GM12865 (cell line): Measurements from ENCODE around the gene SOX13.

Experiments used
- DNase-seq: peaks from one replicate; pipeline ENCODE4 v3.0.0; 2010; ENCODE audit warnings: low read depth
- H3K4me3 ChIP-seq: 2 replicates; pipeline ENCODE4 v1.5.1; 2011; ENCODE audit warnings: mild to moderate bottlenecking, low read depth, low read length, control low read depth
- TF ChIP-seq, protein P1 (sequence below): IDR thresholded peaks from 2 replicates; pipeline ENCODE4 v1.5.1; 2011; ENCODE audit warnings: low read length, control low read depth, low read depth, inconsistent platforms; ENCODE audit not compliant: insufficient read depth; ENCODE audit errors: missing control alignments

Gene SOX13

DNA sequence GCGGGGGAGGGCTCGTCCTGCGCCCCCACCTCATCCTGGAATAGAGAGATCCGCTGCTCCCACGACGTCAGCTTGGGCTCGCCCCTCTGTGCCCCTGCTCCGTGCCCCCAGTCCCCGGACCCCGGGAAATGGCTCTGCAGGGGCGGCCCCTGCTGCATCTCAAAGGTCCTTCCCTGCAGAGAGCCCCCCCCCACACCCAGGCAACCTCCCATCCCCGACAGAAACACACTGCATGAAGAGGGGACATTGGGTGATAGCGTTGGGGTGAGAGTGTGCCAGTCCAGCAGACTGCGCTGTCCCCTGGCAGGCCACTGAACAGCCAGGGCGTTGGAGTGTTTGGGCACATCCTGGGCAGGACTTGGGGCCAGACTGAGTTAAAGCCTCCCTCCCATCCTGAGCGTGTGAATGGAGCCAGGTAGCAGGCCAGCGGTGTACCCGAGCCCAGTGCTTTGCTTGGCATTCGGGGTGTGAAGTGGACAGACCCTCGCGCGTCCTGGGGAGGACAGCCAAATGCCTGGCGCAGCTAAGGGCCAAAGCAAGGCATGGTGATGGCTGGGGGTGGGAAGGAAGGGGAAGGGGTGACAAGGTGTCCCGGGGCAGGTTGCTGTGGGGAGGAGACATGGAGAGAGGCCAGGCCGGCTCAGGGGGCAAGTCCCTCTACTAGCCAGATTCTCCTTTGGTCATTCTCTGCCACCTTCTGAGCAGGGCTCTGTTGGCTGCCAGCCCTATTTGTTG, 79.6 kb downstream of the SOX13 start:
- no peak overlapping the region for H3K4me3 ChIP-seq
- no peak for DNase-seq
- TF ChIP-seq, protein P1, sequence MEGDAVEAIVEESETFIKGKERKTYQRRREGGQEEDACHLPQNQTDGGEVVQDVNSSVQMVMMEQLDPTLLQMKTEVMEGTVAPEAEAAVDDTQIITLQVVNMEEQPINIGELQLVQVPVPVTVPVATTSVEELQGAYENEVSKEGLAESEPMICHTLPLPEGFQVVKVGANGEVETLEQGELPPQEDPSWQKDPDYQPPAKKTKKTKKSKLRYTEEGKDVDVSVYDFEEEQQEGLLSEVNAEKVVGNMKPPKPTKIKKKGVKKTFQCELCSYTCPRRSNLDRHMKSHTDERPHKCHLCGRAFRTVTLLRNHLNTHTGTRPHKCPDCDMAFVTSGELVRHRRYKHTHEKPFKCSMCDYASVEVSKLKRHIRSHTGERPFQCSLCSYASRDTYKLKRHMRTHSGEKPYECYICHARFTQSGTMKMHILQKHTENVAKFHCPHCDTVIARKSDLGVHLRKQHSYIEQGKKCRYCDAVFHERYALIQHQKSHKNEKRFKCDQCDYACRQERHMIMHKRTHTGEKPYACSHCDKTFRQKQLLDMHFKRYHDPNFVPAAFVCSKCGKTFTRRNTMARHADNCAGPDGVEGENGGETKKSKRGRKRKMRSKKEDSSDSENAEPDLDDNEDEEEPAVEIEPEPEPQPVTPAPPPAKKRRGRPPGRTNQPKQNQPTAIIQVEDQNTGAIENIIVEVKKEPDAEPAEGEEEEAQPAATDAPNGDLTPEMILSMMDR, result no peak

GRCh38 chr1:204153667-204154066, 80.8 kb downstream of the SOX13 start:
- no peak for DNase-seq
- H3K4me3 ChIP-seq, result no peak overlapping the region
- TF ChIP-seq, protein P1, result no peak

GRCh38 chr1:204154568-204155255, 81.8 kb downstream of the SOX13 start:
- H3K4me3 ChIP-seq, result no peak overlapping the region
- DNase-seq, result no peak
- TF ChIP-seq, protein P1, result no peak

GRCh38 chr1:204155881-204156280, 83.0 kb downstream of the SOX13 start:
- TF ChIP-seq, protein P1, result no peak
- no peak for DNase-seq
- no peak overlapping the region for H3K4me3 ChIP-seq

DNA sequence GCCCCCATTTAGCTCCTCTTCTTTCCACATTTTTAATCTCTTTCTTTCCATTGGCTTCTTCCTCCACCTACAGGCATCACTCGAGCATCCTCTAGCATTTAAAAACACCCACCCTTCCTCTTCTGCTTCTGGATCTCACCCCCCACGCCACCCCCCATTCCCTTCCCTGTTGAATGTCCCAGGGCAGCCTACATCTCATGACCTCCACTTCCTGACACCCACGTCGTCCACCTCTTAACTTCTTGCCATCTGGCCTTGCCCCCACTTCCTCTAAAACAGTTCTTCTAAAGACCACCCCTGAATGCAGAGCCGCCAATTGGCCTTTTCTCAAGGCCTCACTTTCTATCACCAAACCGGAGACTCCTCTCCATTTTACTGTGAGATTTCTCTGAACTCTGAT, 85.0 kb downstream of the SOX13 start:
- H3K4me3 ChIP-seq, result no peak overlapping the region
- TF ChIP-seq, protein P1, result no peak
- DNase-seq, result no peak

- no peak overlapping the region for H3K4me3 ChIP-seq
- DNase-seq, result no peak
- TF ChIP-seq, protein P1, result no peak
Observed at GRCh38 chr1:204161609-204162493, 88.9 kb downstream of the SOX13 start.
